ENCODE results near the gene SLC38A2. TPM values are rescaled to one million over a fixed set of nuclear protein-coding genes. Genes with fewer than 3 reads are reported as not detected.

The SLC38A2 gene
- total RNA-seq, 1 experiment from 2014 or later = 453 TPM

DNA sequence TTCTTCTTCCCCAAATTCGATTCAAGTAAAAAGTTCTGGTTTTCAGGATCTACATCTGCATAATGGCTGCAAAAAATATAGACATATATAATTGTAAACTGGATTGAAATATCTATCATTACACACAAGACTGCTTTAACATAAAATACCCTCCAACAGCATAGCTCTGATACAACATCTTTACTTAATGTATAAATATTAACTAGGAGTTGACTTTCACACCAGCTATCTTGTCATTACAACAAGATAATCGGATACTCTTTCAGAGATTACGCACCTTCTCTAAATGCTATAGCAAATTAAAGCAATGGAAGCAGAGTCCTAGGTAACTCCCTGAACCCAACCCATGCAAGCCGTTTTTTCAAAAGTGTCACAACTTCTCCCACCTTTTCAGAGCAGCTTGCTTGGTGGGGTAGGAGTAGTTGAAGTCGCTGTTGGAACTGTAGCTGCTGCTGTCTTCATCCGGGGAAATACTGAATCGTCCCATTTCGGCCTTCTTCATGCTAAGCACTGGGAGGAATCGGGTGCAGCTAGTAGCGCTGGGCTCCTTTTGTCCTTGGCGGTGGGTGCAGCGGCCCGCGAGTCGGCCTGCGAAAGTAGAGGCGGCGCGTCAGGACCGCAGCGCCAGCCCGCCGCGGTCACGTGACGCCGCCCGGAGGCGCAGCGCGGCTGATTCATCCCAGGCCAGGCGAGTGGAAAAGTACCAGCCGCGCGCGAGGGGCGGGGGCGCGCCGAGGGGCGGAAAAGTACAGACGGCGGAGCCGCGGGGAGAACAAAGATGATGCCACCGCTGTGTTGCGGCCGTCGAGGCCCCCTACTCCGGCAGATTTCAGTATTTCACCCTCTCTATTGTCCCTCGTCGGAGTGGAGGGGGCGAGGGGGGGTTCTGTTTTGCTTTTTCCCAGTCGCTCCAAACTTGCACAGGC lies 1.5 kb downstream of the SLC38A2 start:
- H3K4me1 Mint-ChIP-seq = peaks cover 41 to 42% of the 10 kb centered on the region in 2 experiments

More for the DNA sequence above, 1.5 kb downstream of the SLC38A2 start:
- DNase-seq = peak; percentile 91
- H3K56ac ChIP-seq (ENCODE audit: insufficient read length, low read depth, low read length) = no peak overlapping the region
- H2BK120ac ChIP-seq (ENCODE audit: low read depth, low read length, poor library complexity, severe bottlenecking) = no peak overlapping the region
- H3K79me1 ChIP-seq (ENCODE audit: insufficient read depth, low read depth, low read length, poor library complexity, severe bottlenecking) = peaks cover 4% of the 10 kb centered on the region
- peak overlapping the region; percentile 94 for H3K18ac ChIP-seq (ENCODE audit: insufficient read length, low read depth, low read length)
- H3T11ph ChIP-seq (ENCODE audit: low read length) = no peak overlapping the region
- H4K20me1 ChIP-seq (ENCODE audit: control insufficient read depth, insufficient read depth, insufficient read length) = peaks cover 2% of the 10 kb centered on the region
- H3K79me2 ChIP-seq (ENCODE audit: insufficient read depth, low read length) = peaks cover 21% of the 10 kb centered on the region; the same call in 1 of the 2 replicates
- H2AFZ ChIP-seq (ENCODE audit: low read length) = no peak overlapping the region
- TF ChIP-seq, protein P1, sequence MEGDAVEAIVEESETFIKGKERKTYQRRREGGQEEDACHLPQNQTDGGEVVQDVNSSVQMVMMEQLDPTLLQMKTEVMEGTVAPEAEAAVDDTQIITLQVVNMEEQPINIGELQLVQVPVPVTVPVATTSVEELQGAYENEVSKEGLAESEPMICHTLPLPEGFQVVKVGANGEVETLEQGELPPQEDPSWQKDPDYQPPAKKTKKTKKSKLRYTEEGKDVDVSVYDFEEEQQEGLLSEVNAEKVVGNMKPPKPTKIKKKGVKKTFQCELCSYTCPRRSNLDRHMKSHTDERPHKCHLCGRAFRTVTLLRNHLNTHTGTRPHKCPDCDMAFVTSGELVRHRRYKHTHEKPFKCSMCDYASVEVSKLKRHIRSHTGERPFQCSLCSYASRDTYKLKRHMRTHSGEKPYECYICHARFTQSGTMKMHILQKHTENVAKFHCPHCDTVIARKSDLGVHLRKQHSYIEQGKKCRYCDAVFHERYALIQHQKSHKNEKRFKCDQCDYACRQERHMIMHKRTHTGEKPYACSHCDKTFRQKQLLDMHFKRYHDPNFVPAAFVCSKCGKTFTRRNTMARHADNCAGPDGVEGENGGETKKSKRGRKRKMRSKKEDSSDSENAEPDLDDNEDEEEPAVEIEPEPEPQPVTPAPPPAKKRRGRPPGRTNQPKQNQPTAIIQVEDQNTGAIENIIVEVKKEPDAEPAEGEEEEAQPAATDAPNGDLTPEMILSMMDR (conservative IDR thresholded peaks at IDR 0.05) = no peak
- H4K91ac ChIP-seq (ENCODE audit: insufficient read length, low read depth, low read length) = peak overlapping the region; percentile 50
- H2BK20ac ChIP-seq (ENCODE audit: low read depth, low read length, poor library complexity, severe bottlenecking) = no peak overlapping the region
- peak overlapping the region; percentile 97 to 99 for H3K4me3 Mint-ChIP-seq
- no peak overlapping the region; the same call in 1 of the 2 replicates for H3K4ac ChIP-seq (ENCODE audit: low read depth, low read length)
- peaks cover 10% of the 10 kb centered on the region for H3K23me2 ChIP-seq (ENCODE audit: insufficient read length, low read depth, low read length, poor library complexity, severe bottlenecking)
- H2BK15ac ChIP-seq (ENCODE audit: low read depth, low read length) = no peak overlapping the region
- peak overlapping the region; percentile 74 for H2BK5ac ChIP-seq (ENCODE audit: insufficient read length, low read length)
- H4K8ac ChIP-seq (replicated peaks; ENCODE audit: insufficient read length, low read depth, low read length) = no peak overlapping the region
- peak overlapping the region; percentile 96 for H3K4me2 ChIP-seq (ENCODE audit: insufficient read depth, insufficient read length, low read length)
- peaks cover 53 to 62% (median 55%) of the 10 kb centered on the region in 3 experiments for H3K36me3 Mint-ChIP-seq (ENCODE audit: insufficient read depth in 1 of 3, low read depth in 3 of 3)
- peaks cover 6% of the 10 kb centered on the region for H3K27me3 Mint-ChIP-seq (ENCODE audit: low read depth)
- H3K9me3 ChIP-seq (ENCODE audit: control insufficient read depth, low read depth, low read length) = no peaks in the 10 kb centered on the region
- H3K27ac Mint-ChIP-seq = peak overlapping the region; percentile 98 to 100 (median 99)
- no peaks in the 10 kb centered on the region for H3K4me1 ChIP-seq (ENCODE audit: insufficient read depth, low read length)
- WGBS (ENCODE audit: extremely low coverage, insufficient read length, low lambda C conversion rate) = no CpG with 5 or more reads among the region's 54 CpGs
- no peak overlapping the region for H3K23ac ChIP-seq (ENCODE audit: insufficient read length, low read depth, low read length)
- H3K9me3 Mint-ChIP-seq = peaks cover 5 to 8% of the 10 kb centered on the region in 2 experiments; a peak in 4 of 5 replicates
- H2AK5ac ChIP-seq (ENCODE audit: insufficient read length, low read length) = no peak overlapping the region
- H3K9ac ChIP-seq (ENCODE audit: extremely low read depth, insufficient read length, low read length) = peak overlapping the region; percentile 94
- peak overlapping the region; percentile 97 for H3K14ac ChIP-seq (ENCODE audit: insufficient read depth, low read length)
- no peaks in the 10 kb centered on the region for H3K27me3 ChIP-seq (ENCODE audit: insufficient read depth, low read length)
- no peak overlapping the region for H2BK12ac ChIP-seq (ENCODE audit: insufficient read length, low read depth, low read length)
- H4K5ac ChIP-seq (ENCODE audit: insufficient read length, low read depth, low read length) = no peak overlapping the region
- H3K27ac ChIP-seq (ENCODE audit: insufficient read length, low read depth, low read length) = peak overlapping the region; percentile 24
